HG03139 (cell line): ENCODE results near the gene PATJ.
"Not testable (repeated sequence)": the region's sequence is repeated elsewhere in the genome, so short reads cannot be mapped to it uniquely, and the experiment has no call there.

ENCODE experiments used
- ATAC-seq: cut with Tn5 transposase; IDR thresholded peaks from one replicate; pipeline ENCODE4 v1.9.1; 2021; ENCODE audit not compliant: unreplicated experiment

The PATJ gene

DNA sequence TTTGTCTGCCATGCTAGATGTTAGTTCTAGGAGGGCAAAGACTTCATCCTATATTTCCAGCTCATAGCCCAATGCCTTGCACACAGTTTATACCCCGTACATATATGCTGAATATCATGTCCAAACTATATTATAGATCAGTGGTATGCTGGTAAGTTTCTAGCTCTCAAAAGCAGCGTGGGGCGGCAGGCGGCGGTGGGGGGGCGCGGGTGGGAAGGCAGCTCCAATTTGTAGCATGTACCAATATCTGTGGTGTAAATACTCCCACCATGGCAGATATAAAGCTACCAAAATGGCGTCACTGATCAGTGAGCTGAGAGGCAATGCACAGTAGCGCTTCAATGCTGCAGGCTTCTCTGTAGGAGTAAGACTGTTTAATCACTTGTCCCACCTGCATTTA, 77.1 kb downstream of the PATJ start:
- ATAC-seq, result no peak

DNA sequence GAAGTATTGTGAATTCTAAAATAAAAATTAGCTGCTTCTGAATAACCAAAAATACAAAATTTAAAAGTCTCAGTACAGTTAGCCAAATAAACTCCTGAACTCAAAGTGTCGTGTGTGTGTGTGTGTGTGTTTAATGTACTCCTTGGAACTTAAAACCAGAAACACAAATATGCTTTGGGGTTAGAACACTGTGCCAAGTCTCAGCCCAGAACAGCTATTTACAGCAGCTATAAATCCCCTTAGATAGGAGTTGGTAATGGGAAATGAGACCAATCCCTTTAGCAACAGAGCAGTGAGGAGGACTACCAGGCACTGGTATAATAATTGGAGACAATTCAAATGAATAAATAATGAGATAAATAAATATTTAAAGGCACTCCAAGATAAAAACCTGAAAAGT, 83.1 kb downstream of the PATJ start:
- ATAC-seq, result no peak

- ATAC-seq, result no peak
Observed at GRCh38 chr1:61828805-61829204, 86.5 kb downstream of the PATJ start.

- no peak for ATAC-seq
Observed at GRCh38 chr1:61836649-61837048, 94.4 kb downstream of the PATJ start.

DNA sequence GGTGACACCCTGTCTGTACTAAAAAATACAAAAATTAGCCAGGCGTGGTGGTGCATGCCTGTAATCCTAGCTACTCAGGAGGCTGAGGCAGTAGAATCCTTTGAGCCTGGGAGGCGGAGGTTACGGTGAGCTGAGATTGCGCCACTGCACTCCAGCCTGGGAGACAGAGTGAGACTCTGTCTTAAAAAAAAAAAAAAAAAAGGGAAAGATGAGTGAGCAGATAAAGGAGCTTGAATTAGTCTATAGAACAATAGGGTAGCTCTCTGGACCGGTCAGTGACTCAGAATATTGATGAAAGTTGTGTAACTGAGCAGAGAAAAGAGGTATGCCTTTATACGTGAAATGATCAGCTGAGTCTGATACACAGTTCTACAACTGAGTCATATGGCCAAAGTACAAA, 95.3 kb downstream of the PATJ start:
- ATAC-seq, result not testable (repeated sequence)

GRCh38 chr1:61839679-61840078, 97.4 kb downstream of the PATJ start:
- no peak for ATAC-seq

DNA sequence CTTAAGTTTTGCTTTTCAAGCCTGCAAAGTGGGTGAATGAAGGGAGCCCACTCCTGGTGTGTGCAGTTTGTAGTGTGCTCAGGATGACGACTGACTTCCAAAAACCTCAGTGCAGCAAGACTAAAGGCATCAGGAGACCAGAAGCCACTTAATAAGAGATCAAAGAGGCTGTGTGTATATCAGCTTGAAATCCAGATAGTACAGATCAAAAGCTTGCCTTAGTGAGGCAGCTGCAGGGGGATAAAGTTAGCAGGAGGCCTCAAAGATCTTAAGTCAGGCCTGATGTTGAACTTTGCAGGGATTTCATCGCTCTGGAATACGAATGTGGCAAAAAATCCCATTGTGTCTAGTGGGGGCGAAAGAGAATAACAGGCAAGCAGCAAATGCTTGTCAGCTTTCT, 99.8 kb downstream of the PATJ start:
- ATAC-seq, result no peak

- ATAC-seq, result no peak
Observed at GRCh38 chr1:61842863-61843514, 100.7 kb downstream of the PATJ start.

- ATAC-seq, result no peak
Observed at GRCh38 chr1:61844006-61844405, 101.7 kb downstream of the PATJ start.

- not testable (repeated sequence) for ATAC-seq
Observed at GRCh38 chr1:61844664-61845063, 102.4 kb downstream of the PATJ start.

- ATAC-seq, result no peak
Observed at GRCh38 chr1:61851235-61851634, 109.0 kb downstream of the PATJ start.

GRCh38 chr1:61851849-61852669, 109.8 kb downstream of the PATJ start:
- ATAC-seq, result no peak

DNA sequence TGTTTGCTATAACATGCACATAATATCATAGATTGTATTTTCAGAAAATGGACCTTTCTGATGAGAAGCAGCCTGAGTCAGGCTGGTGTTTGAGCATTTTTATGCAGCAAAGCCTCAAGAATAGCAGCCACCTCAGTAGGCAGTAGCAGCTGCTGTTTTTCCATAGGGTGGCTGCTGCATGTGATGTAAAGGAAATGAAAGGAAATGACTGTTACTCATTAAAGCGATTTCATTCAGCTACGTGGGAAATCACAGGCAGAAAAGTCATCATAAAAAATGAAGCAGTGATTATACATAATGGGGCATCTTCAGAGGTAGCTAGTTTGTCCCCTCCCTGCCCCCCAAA, 110.4 kb downstream of the PATJ start:
- ATAC-seq, result no peak

- ATAC-seq, result no peak
Observed at GRCh38 chr1:61853583-61853982, 111.3 kb downstream of the PATJ start.

GRCh38 chr1:61864489-61864888, 122.2 kb downstream of the PATJ start:
- ATAC-seq, result no peak

DNA sequence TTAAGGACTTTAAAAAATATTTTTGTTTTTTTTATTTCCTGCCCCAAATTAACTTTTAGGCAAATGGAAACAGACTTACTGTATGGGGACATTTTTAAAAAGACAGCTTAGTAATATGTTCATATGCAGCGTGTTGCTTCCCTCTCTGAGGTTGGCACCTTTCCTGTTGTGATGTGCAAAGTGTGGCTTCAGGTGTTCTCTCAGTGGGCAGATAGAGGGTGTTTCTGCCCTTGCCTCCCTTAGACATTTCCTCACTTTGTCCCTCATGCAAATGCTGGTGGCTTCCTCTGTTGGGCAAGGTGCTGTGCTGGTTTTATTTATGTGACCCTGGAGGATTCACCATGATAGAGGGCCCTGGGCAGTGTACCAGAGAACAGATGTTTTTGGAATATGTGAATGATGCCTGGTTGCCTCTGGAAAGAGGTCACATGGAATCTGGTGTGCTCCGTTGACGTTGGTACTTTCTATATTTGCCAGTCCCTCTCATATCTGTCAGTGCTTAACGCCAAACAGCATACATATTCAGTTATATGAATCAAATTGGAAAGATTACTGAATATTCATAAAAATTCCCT, 123.5 kb downstream of the PATJ start:
- ATAC-seq, result no peak

GRCh38 chr1:61869691-61870109, 127.4 kb downstream of the PATJ start:
- no peak for ATAC-seq

DNA sequence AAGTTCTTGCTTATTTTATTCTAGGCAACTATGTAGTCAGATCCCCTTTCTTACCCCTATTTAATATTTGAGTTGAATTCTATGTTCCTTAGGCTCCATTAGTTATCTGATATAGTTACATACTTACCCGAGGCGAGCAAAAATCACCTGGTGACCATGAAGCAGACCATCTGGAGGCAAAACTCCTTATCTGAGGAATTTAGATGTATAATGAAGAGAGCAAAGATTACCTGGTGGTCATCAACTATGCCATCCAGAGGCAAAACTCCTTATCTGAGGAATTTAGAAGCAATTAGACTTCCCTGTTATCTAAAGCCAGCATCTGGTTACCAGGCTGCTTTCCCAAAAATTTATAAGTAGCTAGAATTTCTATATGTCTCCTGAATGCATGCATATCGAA, 129.9 kb downstream of the PATJ start:
- no peak for ATAC-seq

DNA sequence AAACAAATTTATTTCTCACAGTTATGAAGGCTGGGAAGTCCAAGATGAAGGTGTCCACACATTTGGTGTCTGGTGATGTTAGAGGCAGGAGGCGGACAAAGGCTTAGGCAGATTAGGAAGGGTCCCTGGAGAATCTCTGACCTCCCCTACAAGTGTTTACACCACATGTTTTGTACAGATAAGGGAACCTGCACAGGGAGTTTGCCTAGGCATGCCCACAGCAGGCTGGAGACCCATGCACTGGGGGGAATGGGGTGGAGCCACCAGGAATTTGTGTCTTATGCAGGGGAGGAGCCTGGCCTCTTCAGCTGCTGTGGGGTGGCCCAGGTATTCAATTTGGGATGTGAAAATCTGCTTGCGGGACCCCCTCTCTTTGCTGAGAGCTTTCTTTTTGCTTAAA, 131.3 kb downstream of the PATJ start:
- ATAC-seq, result no peak

GRCh38 chr1:61873994-61874393, 131.7 kb downstream of the PATJ start:
- ATAC-seq, result no peak

GRCh38 chr1:61875198-61875597, 132.9 kb downstream of the PATJ start:
- no peak for ATAC-seq

DNA sequence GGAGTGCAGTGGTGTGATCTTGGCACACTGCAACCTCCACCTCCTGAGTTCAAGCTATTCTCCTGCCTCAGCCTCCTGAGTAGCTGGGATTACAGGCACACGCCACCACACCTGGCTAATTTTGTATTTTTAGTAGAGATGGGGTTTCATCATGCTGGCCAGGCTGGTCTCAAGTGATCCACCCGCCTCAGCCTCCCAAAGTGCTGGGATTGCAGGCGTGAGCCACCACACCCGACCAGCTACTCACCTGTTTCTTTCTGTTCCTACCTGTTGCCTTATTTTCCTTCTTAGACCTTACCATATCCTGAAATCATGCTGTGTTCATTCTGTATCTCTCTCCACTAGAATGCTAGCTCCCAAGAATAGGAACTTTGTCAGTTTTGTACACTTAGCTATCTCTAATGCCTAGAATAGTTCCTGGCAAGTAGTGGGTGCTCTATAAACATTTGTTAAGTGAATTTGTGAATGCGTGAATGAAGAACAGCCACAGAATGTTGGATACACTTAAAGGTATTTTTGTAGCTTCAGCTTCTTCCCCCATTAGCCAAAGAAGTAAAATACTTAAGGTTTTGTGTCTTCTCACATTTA, 137.7 kb downstream of the PATJ start:
- ATAC-seq, result not testable (repeated sequence)
